Stimulated activated CD4-positive, alpha-beta T cell treated with anti-CD3 and anti-CD28 coated beads, Interleukin-1b, Interleukin-23, amount 100 ng/mL, for 48 hours (primary cell): Measurements from ENCODE around the gene KCNC3.
A peak's percentile ranks its signal among the peaks of the same experiment; 100 is the strongest.

Experiments
- DNase-seq: peaks from one replicate; pipeline ENCODE4 v3.0.0-alpha.2; 2020

Gene KCNC3

DNA sequence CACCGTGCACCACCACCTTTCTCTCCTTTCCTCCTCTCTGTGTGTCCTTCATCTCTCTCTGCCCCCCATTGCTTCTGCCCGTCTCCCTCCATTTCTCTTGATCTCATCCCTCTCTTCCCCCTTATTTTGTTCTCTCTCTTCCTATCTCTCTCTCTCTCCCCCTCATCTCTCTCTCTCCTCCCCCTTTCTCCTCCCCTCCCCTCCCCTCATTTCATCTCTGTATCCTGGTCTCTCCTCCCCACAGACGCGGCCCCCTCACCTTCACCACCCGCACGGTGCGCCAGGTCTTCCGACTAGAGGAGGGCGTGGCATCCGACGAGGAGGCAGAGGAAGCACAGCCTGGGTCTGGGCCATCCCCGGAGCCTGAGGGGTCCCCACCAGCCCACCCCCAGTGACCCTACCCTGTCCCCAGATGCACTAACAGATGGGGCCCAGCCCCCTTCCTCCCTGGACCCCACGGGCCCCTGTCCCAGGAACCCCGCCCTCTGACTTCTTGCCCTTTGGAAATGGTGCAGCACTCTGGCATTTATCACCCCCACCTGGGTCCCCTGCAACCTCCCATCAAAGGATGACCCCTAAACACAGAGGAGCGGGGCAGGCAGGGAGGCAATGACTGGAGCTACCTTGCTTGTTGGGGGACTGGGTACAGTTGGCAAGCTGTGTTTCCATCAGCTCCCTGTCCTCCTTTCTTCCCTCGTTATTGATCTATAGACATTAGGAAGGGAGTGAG is 19.6 kb downstream of the KCNC3 start:
- DNase-seq, result no peak

DNA sequence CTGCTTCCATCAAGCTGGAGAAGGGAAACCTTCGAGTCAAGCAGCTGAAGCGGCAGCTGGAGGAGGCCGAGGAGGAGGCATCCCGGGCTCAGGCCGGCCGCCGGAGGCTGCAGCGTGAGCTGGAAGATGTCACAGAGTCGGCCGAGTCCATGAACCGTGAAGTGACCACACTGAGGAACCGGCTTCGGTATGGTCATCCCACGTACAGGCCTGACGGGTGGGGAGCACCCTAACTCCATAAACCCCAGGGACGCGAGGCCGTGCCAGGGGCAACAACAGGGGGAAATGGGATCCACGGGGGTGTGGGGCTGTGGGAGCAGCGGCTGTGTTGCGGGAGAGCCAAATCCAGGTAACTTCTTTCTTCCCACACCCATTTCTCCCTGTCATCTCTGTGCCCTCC is 20.2 kb downstream of the KCNC3 start:
- no peak for DNase-seq

- no peak for DNase-seq
These were observed 25.6 kb downstream of the KCNC3 start for GRCh38 chr19:50303558-50303957.

DNA sequence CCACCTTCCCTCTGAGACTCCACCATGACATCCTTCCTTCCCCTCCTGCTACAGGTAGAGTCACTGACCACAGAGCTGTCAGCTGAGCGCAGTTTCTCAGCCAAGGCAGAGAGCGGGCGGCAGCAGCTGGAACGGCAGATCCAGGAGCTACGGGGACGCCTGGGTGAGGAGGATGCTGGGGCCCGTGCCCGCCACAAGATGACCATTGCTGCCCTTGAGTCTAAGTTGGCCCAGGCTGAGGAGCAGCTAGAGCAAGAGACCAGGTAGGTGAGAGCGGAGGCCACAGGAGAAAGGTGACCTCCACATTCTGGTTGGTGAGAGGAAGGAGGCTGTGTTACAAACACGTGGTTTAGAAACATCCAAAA is 27.6 kb downstream of the KCNC3 start:
- no peak for DNase-seq

DNA sequence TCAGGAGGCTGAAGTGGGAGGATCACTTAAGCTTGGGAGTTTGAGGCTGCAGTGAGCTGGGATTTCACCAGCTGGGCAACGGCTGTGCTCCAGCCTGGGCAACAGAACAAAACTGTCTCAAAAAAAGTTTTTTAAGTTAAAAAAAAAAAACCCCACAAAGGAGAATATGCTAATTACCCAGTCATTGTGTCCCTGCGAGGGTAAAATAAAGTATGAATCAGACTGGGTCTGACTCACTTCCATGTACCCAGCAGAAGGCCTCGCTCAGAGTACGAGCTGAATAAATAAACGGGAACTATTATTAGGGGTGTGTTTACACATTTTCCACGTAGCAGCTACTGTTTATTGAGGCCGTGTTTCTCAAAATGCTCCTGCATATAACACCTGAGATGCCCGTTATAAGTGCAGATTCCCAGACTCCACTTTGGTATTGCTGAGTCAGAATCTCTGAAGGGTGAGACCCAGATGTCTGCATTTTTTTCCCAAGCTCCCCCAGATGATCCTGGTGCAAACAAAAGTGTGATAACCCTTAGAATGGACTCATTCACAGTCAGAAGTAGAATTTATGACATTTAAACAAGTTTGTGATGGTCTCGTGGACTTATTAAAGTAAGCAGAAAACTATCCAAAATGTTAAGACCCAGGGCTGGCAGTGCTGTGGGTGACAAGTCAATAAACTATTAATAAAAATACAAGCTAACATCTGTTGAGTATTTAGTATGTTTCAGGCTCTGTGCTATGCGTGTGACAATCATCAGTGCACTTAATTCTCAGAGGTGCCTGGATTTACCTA is 28.2 kb downstream of the KCNC3 start:
- peak; percentile 31 for DNase-seq

GRCh38 chr19:50300051-50300450 is 29.1 kb downstream of the KCNC3 start:
- no peak for DNase-seq

DNA sequence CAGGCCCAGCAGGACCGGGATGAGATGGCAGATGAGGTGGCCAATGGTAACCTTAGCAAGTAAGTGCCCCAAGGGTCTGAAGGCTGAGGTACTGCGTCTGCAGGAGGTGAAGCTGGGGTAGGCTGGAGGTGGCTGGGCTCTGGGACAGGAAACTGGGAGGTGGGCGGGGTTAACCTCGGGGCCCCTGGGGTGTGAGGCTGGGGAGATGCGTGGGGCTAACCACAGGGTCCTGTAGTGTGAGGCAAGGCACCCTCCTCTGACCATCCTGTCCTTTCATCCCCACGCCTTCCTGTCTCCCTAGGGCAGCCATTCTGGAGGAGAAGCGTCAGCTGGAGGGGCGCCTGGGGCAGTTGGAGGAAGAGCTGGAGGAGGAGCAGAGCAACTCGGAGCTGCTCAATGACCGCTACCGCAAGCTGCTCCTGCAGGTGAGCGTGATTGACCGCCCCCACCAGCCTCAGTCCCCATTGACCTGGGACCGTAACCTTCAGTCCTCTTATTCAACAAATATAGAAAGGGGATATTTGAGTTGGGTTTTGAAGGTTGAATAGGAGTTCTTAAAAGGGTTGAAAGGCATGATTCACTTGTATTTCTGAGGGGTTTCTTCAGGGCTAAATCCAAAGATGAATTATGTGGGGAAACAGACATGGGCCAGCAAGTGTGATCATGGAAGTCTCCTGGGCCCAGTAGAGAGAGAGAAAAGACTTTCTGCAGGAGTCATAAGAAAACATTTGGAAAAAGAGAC is 35.7 kb downstream of the KCNC3 start:
- DNase-seq, result no peak

DNA sequence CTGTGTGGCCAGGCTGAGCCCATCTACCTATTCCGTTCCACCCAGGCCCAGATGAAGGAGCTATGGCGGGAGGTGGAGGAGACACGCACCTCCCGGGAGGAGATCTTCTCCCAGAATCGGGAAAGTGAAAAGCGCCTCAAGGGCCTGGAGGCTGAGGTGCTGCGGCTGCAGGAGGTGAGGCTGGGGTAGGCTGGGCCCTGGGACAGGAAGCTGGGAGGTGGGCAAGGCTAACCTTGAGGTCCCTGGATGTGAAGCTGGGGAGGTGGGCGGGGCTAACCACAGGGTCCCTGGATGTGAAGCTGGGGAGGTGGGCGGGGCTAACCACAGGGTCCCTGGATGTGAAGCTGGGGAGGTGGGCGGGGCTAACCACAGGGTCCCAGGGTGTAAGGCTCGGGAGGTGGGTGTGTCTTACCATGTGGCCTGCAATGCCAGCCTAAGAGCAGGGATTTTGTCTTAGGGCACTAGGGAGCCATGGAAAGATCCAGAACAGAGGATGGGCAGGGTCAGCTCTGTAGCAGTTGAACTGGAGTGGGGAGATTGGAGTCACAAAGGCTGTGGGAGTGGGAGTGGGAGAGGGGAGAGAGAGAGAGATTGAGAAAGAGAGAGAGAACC is 36.9 kb downstream of the KCNC3 start:
- no peak for DNase-seq

GRCh38 chr19:50290775-50291174 is 38.4 kb downstream of the KCNC3 start:
- DNase-seq, result no peak

- DNase-seq, result no peak
These were observed 39.2 kb downstream of the KCNC3 start for GRCh38 chr19:50290011-50290410.

- DNase-seq, result no peak
These were observed 40.2 kb downstream of the KCNC3 start for GRCh38 chr19:50288954-50289353.

GRCh38 chr19:50287331-50287730 is 41.8 kb downstream of the KCNC3 start:
- DNase-seq, result no peak

GRCh38 chr19:50286443-50286842 is 42.7 kb downstream of the KCNC3 start:
- no peak for DNase-seq

DNA sequence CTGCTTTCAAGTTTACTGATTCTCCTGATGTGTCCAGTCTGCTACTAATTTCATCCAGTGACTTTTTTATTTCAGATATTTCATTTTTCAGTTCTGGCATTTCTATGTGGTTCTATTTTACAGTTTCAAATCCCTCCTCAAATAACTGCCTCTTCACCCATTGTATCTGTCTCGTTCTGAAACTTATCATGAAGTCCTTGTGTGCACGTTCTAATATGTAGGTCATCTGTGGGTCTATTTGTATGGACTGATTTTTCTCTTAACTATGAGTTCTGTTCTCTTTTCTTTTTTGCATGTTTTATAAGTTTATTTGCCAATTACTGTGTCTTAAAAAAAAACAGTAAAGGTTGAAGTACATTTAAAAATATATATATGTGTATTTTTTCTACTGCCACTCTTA is 43.3 kb downstream of the KCNC3 start:
- no peak for DNase-seq

DNA sequence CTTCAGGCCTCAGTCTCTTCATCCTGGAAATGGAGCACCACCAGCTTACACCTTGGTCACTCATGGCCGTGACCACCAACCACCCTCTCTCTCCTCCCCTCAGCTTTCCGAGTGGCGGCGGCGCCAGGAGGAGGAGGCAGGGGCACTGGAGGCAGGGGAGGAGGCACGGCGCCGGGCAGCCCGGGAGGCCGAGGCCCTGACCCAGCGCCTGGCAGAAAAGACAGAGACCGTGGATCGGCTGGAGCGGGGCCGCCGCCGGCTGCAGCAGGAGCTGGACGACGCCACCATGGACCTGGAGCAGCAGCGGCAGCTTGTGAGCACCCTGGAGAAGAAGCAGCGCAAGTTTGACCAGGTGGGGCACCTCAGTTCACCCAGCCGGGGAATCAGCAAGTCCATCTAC is 47.7 kb downstream of the KCNC3 start:
- DNase-seq, result no peak

DNA sequence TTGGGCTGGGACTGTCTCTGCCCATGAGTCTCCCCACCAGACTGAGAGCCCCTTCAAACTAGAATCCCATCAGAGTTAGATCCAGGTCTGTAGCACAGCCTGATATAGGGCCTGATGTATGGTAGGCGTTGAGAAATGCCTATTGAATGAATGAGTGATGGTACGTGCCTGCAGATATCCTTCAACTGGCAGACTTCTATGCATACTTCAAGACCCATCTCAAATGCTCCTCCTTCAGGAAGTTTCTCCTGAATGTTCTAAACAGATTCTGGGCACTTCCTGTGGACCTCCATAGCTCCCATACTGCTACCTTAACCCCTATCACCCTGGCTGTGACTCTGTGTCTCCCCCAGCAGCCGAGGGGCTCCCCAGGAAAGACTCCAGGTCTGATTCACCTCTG is 48.2 kb downstream of the KCNC3 start:
- DNase-seq, result no peak

- no peak for DNase-seq
These were observed 49.1 kb downstream of the KCNC3 start for GRCh38 chr19:50280074-50280473.

DNA sequence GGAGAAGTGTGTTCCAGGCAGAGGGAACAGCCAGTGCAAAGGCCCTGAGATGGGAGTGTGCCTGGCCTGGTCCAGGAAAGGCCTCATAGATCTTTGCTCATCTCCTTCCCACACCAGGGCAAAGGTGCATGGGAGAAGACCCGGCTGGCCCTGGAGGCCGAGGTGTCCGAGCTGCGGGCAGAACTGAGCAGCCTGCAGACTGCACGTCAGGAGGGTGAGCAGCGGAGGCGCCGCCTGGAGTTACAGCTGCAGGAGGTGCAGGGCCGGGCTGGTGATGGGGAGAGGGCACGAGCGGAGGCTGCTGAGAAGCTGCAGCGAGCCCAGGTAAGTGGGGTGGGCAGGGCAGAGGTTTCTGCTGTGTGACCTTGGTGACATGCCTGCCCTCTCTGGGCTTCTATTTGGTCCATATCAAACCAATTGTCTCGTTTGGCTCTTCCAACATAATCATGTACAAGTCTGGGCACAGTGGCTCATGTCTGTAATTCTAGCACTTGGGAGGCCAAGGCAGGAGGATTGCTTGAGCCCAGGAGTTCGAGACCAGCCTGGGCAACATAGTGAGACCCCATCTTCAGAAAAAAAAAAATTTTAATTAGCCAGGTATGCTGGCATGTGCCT is 51.1 kb downstream of the KCNC3 start:
- DNase-seq, result no peak

- DNase-seq, result no peak
These were observed 52.7 kb downstream of the KCNC3 start for GRCh38 chr19:50276370-50277063.

DNA sequence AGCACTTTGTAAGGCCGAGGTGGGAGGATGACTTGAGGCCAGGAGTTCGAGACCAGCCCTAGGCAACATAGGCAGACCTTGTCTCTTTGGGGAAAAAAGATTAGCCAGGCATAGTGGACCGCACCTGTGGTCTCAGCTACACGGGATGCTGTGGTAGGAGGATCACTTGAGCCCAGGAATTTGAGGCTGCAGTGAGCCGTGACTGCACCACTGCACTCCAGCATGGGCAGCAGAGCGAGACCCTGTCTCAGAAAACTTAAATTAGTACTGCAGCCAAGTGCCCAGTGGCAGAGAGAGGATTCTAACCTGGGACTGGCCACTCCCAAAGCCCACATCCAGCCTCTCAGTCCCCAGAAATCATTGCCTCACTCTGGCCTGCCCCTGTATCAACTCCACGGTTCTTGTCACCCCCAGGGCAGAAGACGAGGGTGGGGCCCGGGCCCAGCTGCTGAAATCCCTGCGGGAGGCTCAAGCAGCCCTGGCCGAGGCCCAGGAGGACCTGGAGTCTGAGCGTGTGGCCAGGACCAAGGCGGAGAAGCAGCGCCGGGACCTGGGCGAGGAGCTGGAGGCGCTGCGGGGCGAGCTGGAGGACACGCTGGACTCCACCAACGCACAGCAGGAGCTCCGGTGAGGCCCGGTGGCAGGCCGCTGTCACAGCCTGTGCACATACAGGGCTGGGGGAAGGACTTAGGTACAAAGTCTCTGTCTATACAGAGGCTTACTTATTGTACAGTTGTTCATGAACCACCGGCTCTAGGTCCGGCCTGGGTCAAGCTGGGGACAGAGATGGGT is 53.4 kb downstream of the KCNC3 start:
- no peak for DNase-seq

DNA sequence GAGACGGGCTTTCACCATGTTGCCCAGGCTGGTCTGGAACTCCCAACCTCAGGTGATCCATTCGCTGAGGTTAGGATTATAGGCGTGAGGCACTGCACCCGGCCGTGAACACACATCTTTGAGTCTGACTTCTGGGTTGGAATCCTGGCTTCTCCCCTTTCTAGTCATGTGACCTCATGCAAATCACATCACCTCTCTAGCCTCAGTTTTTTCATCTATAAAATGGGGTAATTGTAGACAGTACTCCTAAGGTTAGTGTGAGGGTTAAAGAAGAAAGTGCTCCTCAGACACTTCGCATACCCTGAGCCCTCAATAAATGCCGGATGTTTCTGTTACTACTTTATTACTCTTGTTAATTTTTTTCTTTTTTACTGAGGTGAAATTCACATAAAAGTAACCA is 55.4 kb downstream of the KCNC3 start:
- no peak for DNase-seq
